ENCODE data around the gene HTRA3. TPM values are rescaled to one million over a fixed set of nuclear protein-coding genes. Genes with fewer than 3 reads are reported as not detected.

Gene HTRA3
- total and polyA plus RNA-seq, 2 of the 4 experiments (the other 2 are of a cell fraction) = 1.3 to 9.5 TPM

DNA sequence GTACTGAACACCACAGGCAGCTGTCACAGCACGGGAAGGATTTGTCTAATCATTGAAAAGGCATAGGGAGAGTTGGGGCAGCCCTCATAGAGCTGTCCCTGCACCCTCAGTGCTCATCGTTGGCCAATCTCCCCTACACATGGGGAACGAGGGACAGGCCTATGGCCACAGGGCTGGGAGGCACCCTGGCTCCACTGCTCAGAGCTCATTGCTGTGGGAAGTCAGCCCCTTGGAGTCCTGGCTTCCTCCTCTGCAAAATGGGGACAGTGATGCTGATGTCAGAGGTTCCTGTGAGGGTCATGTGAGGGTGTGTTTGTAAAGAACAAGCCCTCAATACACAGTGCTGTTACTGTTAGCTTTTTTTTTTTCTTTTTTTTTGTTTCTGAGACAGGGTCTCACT lies 19.3 kb upstream of the HTRA3 start:
- H3K36me3 ChIP-seq (ENCODE audit: control insufficient read depth, insufficient read depth, low read length) = no peaks in the 10 kb centered on the region
- H3K79me1 ChIP-seq (ENCODE audit: low read depth in 1 of 2, low read length in 2 of 2) = no peaks in the 10 kb centered on the region
- H2BK120ac ChIP-seq (ENCODE audit: low read depth, low read length) = no peak overlapping the region
- no peaks in the 10 kb centered on the region for H4K20me1 ChIP-seq (ENCODE audit: insufficient read depth, low read length)
- no peak overlapping the region for H2AK5ac ChIP-seq (ENCODE audit: low read depth, low read length)
- ATAC-seq (ENCODE audit: low read depth) = no peak
- WGBS, 2 experiments (ENCODE audit: extremely low coverage in 2 of 2, insufficient read length in 1 of 2) = no CpG with 5 or more reads among the region's 3 CpGs
- H3K4me2 ChIP-seq (ENCODE audit: low read depth, low read length) = no peak overlapping the region
- no peak overlapping the region for H4K8ac ChIP-seq (ENCODE audit: low read depth in 2 of 2, low read length in 2 of 2)
- no peak overlapping the region for H4K91ac ChIP-seq (ENCODE audit: insufficient read depth, low read depth, low read length)
- no peaks in the 10 kb centered on the region; the same call in 1 of the 2 replicates for H3K9me1 ChIP-seq (ENCODE audit: insufficient read depth, low read length)
- no peak overlapping the region for H3K9ac ChIP-seq (ENCODE audit: low read depth, low read length)
- ChIA-PET POLR2A (ENCODE audit: unreplicated experiment) (no interaction called here), CTCF (no interaction called here)
- H3K27me3 ChIP-seq (ENCODE audit: control insufficient read depth, insufficient read depth, low read length) = peaks cover 3% of the 10 kb centered on the region; the same call in 1 of the 2 replicates
- no peak overlapping the region for H2BK20ac ChIP-seq (ENCODE audit: low read depth, low read length)
- no peak overlapping the region for H4K5ac ChIP-seq (ENCODE audit: low read depth, low read length)
- BruUV-seq (replicated peaks) = no TSS peak
- in situ Hi-C loops (cut with MboI; ENCODE audit: low sequenced_read_pairs) (no loop called here), dilution Hi-C loops (cut with HindIII; ENCODE audit: low sequenced_read_pairs, unreplicated experiment) (no loop called here), intact Hi-C loops (cut with micrococcal nuclease) (no loop called here)
- no peak overlapping the region for H2AFZ ChIP-seq (replicated peaks; ENCODE audit: low read length, poor library complexity)
- no peak overlapping the region for H3K14ac ChIP-seq (replicated peaks; ENCODE audit: low read depth, low read length)
- H3K23ac ChIP-seq (ENCODE audit: low read depth, low read length) = no peak overlapping the region
- H3K4me3 ChIP-seq (ENCODE audit: insufficient read depth, low read depth, low read length) = no peak overlapping the region
- H3K27ac ChIP-seq (ENCODE audit: insufficient read depth, low read length) = no peak overlapping the region
- TF ChIP-seq RCOR1 (IDR thresholded peaks at IDR 0.05; ENCODE audit: insufficient replicate concordance, low read length) = no peak
- TF ChIP-seq RAD21 (IDR thresholded peaks at IDR 0.05; ENCODE audit: low read length) = no peak
- no peak for TF ChIP-seq FOS (IDR thresholded peaks at IDR 0.05; ENCODE audit: low read depth, low read length)
- TF ChIP-seq CHD1 (IDR thresholded peaks at IDR 0.05; ENCODE audit: low read depth, low read length) = no peak
- TF ChIP-seq MXI1 (IDR thresholded peaks at IDR 0.05; ENCODE audit: borderline replicate concordance, low read depth, low read length) = no peak
- no peak for TF ChIP-seq NFE2L2 (IDR thresholded peaks at IDR 0.05; ENCODE audit: low read depth, low read length)
- H3K4ac ChIP-seq (ENCODE audit: low read depth, low read length) = no peak overlapping the region
- H2AK9ac ChIP-seq (replicated peaks; ENCODE audit: low read depth, low read length, poor library complexity) = no peak overlapping the region
- H3K18ac ChIP-seq (ENCODE audit: low read depth, low read length) = no peak overlapping the region
- no peak overlapping the region for H2BK5ac ChIP-seq (ENCODE audit: low read depth, low read length, poor library complexity, severe bottlenecking)
- H3K4me1 ChIP-seq (ENCODE audit: control insufficient read depth, insufficient read depth, low read length) = peaks cover 11% of the 10 kb centered on the region; the same call in 1 of the 2 replicates
- no peaks in the 10 kb centered on the region; the same call in 1 of the 2 replicates for H3K9me3 ChIP-seq (ENCODE audit: control insufficient read depth, insufficient read depth, low read length)
- H3K56ac ChIP-seq (ENCODE audit: extremely low read depth, insufficient read depth, low read length) = no peak overlapping the region
- no peak overlapping the region for H2BK15ac ChIP-seq (ENCODE audit: low read depth, low read length)
- DNase-seq = no peak

Measured in IMR-90 (cell line).